ENCODE results near the gene MS4A4A.

The MS4A4A gene

DNA sequence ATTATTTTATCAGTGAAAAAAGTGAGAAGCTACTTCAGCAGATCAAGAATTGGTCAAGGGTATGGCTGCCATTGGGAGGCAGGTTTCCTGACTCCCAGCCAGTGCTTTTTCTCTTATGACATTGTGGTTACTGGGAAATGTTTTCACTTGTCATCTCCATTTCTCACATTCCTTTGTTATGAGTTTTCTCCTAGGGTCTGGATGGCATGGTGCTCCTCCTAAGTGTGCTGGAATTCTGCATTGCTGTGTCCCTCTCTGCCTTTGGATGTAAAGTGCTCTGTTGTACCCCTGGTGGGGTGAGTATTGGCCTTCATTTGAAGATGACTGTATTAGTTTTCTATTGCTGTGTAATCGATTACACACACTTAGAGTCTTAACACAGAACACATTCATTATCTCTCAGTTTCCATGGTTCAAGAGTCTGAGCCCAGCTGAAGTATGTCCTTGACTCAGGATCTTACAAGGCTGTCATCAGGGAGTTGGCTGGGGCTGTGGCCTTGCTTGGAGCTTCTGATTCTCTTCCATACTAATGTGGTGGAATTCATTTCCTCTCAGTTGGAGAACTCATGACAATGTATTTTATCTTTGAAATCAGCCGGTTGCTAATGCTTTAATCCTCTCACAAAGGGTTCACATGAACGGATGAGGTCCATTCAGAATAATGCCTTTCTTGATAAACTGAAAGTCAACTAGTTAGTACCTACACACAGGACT, 25.6 kb downstream of the MS4A4A start:
- DNase-seq, result no peak

DNA sequence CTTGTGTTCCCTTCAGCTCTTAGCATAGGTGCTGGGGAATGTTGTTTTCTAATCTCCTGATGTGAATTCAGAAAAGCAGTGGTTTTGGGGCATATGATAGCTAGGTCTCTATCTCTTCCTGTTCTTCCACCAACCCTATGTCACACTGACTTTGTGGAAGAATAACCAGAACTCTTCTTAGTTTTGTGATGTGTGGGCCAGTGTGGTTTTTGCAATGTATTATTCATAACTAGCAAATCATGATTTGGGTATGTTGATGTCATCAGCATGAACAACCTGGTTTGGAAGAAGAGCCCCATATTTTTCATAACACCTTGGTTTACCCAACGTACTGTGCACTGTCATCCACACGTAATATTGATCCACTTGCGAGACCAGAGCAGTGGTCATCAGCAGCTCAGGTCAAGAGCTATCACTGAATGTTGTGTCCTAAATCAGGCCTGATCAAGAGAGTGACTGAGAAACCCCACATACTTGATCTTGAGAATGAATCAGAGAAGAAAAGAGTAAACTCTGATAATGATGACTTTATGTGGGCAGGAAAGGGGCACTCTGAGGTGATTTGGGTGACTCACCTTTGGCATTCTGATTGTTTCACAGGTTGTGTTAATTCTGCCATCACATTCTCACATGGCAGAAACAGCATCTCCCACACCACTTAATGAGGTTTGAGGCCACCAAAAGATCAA, 27.2 kb downstream of the MS4A4A start:
- DNase-seq, result no peak

DNA sequence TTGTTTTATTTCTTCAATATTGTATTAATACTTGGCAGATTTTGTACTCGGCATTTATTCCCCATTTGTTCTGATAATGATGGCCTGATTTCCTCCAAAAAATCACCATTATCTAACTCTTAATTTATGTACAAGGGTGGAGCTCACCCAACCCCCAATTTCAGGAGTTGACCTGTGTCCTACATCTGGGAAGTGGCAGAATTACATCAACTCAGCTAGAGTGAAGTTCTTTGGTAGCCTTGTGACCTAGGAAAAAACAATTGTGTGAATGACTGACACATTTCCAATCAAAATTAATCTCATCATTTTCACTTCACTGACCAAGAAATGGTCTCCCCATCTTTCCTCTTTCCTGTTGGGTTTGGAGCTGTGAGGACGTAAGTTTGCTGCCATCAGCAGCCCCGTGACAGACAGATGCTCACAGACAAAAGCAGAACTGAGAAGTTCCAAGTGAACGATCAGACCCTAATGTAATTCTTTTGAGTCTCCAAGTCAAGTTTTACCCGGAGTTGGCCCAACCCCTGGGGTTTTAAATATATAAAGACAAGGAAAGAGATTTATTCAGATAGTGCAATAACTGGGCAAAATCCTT, 30.0 kb downstream of the MS4A4A start:
- DNase-seq, result no peak

DNA sequence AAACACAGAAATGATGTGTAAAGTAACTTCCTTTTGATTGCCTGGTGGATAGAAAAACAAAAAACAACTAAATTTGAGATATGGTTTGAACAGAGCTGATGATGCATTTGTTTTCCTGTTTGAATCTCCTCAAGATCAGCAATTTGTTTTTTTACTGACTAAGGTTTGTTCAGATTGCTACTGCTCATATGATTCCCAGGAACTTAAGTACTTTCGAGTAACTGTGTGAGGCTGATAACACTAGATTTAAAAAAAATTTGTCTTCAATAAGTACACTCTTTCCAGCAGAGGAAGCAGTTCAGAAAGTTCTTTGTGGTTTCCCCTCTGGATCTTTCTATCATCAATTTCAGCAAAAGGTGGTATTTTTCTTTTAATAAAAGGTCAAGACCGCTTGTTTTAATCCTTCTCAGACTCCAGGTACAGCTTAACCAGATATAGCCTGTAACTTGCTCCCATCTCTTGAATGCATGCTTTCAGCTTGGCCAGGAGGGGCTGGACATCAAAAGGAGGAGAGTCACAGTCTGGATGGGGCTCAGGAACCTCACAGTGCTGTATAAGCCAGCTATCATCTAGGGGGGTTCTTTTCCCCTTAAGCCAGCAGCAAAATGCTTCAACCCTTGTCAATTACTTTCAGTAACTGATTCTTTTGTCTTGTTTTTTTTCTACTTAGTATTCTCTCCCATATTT, 34.3 kb downstream of the MS4A4A start:
- DNase-seq, result no peak

DNA sequence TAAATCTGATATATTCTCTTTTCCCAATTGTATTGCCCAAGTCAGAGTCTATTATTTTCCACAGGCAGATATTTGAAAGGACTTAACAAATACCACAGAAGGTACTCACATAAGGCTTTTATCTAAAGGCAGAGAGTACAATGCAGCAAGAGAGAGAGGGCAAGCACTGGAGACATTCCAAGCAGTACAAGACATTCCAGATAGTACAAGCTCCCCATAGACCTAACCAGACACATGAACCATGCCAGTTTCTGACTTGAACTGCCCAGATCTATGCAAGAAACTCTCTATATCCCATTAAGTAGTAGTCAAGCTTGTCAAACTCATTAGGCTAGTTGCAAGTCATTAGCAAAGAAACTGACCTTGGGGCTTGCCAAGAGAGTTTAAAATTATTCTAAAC, 35.4 kb downstream of the MS4A4A start:
- DNase-seq, result no peak

DNA sequence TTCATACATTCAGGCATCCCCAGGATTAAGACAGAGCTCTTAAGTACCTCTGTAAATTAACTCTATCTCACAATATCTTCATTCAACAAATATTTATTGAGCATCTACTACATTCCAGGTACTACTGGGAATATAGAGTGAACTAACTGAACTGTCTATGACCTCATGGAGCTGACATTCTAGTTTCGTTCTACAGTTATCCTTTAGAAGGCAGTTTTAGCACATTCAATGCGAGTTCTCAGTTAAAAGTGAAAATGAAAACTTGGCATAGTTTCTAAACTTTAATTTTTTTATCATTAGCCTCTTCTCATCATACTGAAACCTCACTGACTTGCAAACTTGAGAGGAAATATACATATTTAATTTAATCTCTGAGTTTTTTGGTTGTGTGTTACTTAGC, 35.9 kb downstream of the MS4A4A start:
- no peak for DNase-seq

DNA sequence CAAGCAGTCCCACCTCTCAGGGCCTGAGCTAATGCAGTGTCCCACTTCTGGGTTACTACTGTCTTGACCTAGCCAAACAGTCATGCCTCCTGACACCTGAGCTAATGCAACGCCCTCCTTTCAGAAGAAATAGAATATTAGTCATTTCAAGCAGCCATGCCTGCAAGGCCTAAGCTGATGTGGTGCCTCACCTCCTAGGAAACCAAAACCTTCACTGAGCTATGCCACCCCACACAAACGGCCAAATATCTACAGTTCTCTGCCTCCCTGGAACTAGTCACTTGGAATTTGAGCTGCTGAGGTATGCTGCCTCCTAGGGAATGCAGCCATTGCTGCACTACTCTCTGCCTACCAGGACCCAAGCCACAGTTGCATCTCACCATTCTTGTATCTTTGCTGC, 38.3 kb downstream of the MS4A4A start:
- DNase-seq, result no peak

DNA sequence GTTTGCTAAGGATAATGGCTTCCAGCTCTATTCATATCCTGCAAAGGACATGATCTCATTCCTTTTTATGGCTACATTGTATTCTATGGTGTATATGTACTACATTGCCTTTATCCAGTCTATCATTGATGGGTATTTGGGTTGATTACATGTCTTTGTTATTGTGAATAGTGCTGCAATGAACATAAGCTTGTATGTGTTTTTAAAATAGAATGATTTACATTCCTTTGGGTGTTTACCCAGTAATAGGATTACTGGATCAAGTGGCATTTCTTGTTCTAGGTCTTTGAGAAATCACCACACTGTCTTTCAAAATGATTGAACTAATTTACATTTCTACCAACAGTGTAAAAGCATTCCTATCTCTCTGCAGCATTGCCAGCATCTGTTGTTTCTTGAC, 40.6 kb downstream of the MS4A4A start:
- no peak for DNase-seq

DNA sequence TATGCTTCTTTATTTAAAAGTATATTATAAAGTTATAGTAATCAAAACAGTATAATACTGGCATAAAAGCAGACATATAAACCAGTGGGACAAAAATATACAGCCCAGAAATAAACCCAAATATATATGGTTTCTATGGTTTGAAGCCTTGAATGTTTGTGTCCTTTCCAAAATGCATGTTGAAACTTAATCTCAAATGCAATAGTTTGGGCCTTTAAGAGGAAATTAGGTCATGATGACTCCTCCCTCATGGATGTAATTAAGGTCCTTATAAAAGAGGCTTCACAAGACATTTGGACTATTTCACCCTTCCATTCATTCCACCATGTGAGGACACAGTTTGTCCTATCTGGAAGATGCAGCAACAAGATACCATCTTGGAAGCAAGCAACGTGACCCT, 46.5 kb downstream of the MS4A4A start, which contains the start of gene MS4A6E:
MS4A6E (plus strand) TSS at position 301 of the 400 bp plus-strand sequence. CDS start 7,641 bp downstream, outside the sequence.
- DNase-seq, result no peak

DNA sequence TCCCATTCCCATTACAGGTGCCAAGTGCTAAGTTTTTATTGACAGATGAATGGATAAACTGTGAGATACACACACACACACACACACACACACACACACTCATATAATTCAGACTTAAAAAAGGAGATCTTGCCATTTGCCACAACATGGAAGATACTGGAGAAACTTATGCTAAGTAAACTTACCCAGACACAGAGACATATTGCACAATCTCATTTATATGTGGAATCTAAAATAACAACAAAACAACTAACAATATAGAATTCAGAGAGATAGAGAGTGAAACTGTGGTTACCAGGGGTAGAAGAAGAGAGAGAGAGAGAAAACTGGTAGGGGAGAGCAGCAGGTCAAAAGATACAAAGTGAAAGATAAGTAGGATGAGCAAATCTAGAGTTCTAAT, 48.0 kb downstream of the MS4A4A start:
- no peak for DNase-seq

DNA sequence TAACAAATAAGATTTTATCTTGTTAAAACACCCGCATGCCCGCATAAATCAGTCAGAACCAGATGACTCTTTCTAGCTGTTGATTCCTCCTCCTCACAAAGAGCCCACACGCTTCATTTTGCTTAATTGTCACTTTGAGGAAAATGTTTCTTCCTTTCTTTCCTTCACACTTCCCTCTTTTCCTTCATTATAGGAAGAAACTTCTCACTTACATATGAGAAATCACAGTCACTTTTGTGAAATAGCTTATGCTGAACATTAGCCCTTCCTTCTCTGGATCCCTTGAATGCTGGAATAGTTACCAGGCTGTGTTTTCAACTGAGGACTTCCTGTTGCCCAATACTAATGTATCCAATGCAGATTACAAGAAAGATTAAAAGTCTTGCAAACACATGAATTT, 52.4 kb downstream of the MS4A4A start:
- DNase-seq, result no peak

DNA sequence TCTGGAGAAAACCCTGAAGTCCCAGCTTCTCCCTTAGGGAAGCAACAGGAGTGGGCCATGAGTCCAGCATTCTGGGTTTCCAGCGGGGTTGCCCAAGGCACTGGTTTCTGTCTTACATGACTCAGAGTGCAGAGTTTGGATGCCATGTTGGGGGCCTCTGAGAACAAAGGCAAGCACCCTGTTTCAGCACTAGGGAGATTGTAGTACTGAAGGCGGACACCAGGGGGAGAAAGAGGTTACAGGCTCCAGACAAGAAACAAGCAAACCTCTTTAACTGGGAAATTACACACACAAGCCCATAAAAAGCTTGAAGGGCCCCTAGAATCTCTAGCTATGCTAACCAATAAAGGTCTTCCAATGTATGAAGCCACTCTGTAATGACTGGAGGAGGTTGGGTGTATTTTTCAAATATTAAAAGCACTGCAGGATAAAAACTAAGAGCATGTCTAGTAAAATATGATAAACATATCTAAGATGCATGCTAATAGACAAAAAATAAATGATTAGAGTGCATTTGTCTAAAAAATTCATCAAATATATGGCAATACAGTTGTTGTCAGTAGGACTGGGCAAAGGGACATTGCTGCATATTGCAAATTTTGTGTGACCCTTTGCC, 53.6 kb downstream of the MS4A4A start:
- DNase-seq, result peak; percentile 23

DNA sequence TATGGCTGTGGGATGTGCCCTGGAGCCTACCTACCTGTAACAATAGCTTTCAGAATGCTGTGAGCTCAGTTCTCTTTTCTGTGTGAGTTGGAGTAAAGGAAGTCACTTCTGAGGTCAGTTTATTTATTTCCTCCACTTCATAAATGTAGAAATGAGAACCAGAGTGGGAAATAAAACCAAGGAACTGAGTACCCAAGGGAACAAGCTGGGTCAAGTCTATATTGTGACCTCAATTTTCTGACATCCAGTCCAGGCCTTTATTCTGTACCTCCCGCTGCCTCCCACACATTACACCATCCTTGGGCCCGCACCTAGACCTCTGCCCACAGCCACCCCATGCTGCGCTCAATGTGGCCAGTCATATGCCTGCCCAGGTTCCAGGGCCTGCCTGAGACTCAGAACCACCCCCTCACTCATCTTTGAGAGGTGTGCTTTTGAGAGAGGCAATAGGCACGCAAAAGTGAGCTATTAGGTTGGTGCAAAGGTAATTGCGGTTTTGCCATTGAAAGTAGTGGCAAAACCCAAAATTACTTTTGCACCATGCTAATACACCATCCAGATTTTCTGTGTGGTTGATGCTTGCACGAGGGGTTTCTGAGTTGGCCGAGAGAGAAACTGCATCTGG, 56.4 kb downstream of the MS4A4A start:
- DNase-seq, result no peak

DNA sequence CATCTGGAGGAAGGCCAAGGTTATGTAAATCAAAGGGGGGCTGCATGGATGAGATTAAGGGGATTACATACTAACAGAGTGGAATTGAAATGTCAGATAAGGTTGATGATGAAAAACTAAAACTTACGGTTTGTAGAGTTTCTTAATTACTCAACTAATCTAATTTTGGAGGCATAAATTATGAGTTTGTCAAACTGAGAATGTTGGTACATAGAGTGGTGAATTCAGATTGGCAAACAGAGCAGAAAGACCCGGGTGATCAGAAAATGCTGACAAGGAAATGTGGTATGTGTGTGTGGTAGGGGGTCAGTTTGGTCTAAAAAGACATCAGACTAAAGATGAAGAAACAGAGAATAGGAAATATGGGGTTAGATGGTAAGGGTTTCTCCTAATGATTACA, 57.6 kb downstream of the MS4A4A start:
- DNase-seq, result no peak

DNA sequence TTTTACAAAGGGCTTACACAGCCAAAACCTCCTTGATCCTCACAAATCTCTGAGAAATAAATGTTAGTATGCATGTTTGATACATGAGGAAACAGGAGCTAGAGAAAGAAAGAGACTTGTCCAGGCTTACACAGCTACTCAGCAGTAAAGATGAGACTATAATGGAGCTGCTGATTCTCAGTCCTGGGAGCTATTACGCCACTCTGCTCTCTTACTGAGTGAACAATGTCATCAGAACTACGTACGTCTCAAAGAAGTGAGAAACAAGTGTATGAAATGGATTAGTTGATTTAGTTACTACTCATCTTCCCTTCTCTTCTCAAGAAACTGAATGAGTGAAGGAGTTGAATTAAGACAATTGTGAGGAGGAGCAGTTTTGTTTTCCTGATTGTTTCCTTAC, 58.9 kb downstream of the MS4A4A start:
- DNase-seq, result no peak

DNA sequence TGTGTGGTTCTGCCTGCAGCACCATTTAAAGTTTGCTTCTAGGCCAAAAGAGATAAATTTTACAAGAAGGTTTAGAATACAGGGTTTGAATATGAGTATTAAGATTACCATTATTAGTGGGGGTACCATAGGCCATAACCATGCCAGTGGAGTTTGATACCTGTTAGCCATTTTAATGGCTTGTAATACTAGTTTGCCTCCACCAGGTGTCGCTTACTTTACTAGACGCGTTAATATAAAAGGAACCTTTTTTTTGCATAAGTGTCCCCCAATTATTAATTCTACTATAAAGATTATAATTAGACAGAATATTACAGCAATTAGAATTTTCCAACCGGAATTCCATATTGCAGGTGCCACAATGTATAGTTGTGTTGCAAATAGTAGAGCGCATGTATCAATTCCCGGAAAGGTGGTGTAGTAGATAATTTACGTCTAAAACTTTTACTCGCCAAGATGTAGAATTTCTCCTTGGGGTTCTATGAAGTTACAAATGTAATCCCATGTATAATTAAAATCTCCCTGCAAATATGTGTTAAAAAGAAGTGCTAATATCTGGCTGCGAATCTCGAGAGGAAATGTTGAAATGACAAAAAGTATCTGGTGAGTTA, 62.7 kb downstream of the MS4A4A start:
- DNase-seq, result no peak

DNA sequence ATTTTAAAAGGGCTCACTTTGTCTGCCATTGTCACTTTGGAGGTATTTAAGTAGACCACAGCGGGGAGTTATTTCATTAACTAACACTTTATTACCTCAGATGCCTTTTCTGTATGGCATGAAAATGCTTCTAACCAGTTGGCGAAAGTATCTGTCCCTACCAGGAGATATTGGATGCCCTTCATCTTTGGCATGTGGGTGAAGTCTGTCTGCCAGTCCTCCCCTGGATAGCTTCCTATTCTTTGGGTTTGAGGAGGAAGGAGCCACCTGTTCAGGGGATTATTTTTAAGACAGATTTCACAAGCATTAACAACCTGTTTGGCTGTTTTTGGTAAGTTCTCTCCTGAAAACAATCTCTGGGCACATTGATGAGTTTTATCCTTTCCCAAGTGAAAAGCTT, 63.7 kb downstream of the MS4A4A start:
- no peak for DNase-seq

DNA sequence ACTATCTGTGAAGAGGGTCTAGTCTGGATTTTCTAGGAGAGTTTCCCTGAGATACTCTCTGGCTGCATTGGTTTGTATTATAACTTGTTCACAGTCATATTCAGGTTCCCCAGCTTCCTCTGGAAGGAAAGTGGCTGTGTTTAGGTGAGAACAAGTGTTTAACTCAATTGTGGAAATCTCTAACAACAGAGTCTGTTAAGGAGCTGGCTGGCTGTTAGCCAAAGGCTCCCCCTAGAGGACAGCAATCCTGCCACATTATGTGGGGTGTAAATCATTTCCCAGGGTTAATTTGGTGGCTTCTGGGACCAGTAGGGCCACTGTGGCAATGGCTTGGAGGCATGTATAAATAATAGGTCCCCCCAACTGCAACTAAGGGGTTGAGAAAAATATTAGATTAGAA, 65.0 kb downstream of the MS4A4A start:
- DNase-seq, result no peak

DNA sequence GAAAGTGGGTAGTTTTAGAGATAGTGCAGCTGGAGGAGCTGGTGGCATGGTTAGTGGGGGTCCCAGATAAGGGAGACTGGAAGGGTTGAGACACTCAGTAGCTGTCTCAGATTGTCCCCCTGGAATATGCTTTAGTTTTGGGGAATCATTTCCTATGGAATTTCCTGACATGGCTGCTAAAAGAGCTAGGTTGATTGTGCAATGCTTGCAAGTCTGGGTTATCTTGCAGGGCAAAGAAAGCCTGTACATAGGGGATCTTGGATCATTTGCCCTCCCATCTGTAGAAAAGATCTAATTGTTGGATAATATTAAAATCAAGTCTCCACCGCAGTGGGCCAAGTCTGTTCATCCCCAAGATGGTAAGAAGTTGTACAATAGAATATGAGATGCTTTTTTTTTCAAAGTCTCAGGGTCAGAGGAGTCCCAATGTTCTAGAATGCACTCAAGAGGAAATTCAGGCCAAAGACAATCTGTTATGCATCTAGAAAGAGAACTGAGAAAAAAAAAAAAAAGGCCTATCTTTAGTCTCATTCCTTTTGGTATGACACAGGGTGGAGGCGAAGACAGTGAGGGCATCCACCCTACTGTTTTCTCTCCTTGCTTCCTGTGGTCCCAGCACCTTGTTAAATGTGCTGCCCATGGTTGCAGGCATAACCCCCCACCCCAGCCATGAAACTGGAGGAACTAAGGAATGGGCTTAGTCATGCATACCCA, 66.8 kb downstream of the MS4A4A start:
- DNase-seq, result no peak

DNA sequence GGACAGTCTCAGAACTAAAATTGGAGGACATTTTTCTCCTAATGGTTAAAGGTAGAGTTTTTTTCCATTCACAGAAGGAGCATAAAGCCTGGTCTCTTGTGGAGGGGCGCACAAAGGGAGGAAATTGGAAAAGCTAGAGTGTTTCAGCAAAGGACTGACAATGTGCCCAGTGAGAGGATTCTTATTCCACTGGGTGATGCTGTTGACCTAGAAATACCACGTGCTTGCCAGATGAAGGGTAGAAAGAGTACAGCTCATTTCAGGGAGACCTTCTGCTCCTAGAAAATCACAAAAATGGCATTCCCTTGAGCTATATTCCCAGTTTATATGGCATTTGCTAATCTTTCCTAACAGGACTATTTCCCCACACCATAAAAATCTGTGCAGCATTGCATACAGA, 67.7 kb downstream of the MS4A4A start:
- no peak for DNase-seq

DNA sequence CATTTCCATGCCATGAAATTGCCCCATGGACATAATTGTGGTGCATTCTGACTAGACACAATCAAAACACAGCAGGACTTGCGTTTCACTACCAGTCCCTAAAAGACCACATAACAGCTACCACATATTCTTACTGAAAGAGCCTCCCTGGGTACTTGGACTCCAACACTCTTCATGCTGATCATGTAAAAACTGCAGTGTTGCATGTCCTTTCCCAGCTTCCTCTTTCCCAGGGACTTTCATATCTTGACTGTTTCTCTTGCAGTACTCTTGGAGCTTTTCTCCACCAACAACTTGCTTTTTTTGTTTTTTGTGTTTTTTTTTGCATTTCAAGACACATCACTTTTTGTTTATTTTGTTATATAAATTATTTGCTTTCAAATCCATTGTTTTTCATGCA, 69.5 kb downstream of the MS4A4A start:
- DNase-seq, result no peak

DNA sequence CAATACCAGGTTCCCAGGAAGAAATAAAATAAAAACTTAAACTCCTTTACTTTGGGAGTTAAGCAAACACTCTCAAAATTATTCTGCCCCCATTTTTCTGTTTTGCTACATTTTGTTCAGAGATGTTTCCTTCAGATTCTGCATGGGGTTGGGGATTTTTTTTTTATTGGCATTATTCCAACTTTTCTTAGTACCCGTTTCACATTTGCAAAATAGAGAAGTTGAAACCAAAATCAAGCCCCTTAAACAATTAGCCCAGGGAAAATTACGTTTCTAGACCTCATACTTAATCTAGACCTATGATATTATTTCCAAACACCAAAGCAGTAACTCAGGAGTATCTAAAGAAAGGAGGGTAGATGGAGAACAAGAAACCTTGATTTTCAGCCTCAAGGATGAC, 77.3 kb downstream of the MS4A4A start:
- DNase-seq, result no peak

All from stimulated activated naive CD4-positive, alpha-beta T cell treated with Interleukin-2 at 50 U/mL for 16 hours (primary cell).